DMS114 treated with DMSO at 0.1 percent for 48 hours (cell line): ENCODE results near the gene TXNRD3.
"Not testable (repeated sequence)": the region's sequence is repeated elsewhere in the genome, so short reads cannot be mapped to it uniquely, and the experiment has no call there.

Experiments used
- DNase-seq: peaks from one replicate; lab custom pipeline; 2025; ENCODE audit not compliant: unreplicated experiment; lab: John Stamatoyannopoulos, UW

The TXNRD3 gene

DNA sequence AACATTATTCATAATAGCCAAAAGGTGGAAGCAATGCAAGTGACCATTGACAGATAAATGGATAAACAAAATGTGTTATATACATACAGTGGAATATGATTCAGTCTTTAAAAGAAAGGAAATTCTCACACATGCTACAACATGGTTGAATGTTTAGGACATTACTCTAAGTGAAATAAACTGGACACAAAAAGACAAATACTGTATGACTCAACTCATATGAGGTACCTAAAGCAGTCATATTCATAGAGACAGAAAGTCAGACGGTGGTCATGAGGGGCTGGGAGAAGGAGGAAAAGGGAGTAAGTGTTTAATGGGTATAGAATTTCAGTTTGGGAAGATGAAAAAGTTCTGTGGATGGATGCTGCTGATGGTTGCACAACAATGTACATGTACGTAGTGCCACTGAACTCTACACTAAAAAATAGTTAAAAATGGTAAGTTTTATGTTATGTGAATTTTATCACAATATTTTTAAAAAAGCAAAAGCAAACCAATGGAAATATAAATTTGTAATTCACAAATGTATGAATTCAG, 5.3 kb downstream of the TXNRD3 start:
- DNase-seq = no peak

GRCh38 chr3:126646674-126647073, 8.2 kb downstream of the TXNRD3 start:
- DNase-seq = no peak

GRCh38 chr3:126644615-126645014, 10.3 kb downstream of the TXNRD3 start:
- no peak for DNase-seq

GRCh38 chr3:126638790-126639189, 16.1 kb downstream of the TXNRD3 start:
- DNase-seq = no peak

DNA sequence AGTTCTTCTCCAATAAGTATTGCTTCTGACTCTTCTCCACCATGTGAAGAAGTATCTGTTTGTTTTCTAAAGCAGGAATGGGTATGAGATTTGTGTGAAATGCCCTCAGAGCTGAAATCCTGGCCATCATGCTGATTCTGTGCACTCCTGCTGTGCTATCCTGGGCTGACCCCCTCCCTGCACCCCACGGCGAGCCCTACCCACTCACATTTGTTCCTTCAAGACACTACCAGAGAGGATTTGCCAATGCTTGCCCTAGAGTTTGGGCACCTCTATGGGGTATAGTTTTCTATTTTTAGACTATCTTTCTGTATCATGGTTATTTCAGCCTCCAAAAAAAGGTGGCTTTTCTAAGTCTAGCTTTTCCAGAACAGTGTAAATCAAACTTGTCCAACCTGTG, 18.5 kb downstream of the TXNRD3 start:
- no peak for DNase-seq

- no peak for DNase-seq
These were observed 20.1 kb downstream of the TXNRD3 start for GRCh38 chr3:126634803-126635202.

DNA sequence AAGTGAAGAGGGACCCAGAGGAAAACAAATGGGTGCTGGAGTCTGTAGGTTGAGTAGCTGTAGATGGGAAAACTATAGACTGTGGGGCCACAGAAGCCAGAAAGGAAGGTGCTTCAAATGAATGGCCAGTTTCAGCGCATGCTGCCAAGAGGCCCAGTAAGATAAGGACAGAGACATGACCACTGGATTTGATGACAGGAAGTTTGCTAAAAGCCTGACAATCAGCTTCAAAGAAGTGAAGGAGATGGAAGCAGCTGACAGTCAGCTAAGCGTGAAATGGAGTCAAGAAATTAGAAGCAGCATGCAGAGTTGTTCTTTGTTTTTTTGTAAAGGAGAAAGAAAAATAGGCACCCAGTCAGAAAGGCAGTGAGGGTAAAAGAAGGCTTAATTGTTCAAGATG, 24.9 kb downstream of the TXNRD3 start:
- DNase-seq = no peak

- not testable (repeated sequence) for DNase-seq
These were observed 29.2 kb downstream of the TXNRD3 start for GRCh38 chr3:126625735-126626134.

DNA sequence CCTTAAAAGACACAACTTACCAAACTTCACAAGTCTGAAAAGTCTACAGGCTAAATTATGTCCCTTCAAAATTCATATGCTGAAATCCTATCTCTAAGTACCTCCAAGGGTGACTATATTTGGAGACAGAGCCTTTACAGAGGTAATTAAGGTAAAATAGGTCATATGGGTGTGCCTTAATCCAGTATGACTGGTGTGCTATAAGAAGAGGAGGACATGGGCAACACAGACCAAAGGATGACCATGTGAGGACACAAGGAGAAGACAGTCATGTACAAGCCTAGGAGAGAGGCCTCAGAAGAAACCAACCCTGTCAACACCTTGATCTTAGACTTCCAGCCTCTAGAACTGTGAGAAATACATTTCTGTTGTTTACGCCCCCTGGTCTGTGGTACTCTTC, 32.2 kb downstream of the TXNRD3 start:
- DNase-seq = no peak

DNA sequence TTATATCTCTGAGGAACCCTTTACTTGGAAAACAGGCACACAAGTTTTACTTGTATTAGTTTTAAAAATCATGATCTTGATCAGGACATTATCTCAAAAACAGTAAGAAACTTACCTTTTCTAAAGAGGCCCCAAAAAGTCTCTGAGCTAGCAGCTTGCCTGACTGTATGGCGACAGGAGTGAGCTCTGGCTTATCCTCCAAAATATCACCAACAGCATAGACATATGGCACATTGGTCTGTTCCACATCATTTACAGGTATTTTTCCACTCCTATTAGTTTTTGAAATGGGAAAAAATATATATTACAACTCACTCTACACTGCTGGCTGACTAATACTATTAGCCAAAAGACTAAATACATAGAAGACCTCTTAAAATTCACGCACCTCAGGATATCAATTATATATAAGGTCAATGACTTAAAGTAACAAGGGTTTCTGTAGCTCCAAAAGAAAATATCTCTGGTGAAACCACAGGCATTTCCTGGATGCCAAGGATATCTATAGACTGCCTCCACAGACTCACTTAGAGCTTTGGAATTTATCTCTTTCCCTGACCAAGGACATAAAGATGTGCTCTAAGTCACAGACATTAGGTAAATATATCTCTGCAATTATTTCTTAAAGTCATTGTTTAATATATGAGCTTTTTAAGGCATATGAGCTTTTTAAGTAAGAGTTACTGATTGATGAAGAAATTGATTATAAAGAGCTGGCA, 33.1 kb downstream of the TXNRD3 start:
- no peak for DNase-seq

GRCh38 chr3:126621171-126621570, 33.8 kb downstream of the TXNRD3 start:
- no peak for DNase-seq

DNA sequence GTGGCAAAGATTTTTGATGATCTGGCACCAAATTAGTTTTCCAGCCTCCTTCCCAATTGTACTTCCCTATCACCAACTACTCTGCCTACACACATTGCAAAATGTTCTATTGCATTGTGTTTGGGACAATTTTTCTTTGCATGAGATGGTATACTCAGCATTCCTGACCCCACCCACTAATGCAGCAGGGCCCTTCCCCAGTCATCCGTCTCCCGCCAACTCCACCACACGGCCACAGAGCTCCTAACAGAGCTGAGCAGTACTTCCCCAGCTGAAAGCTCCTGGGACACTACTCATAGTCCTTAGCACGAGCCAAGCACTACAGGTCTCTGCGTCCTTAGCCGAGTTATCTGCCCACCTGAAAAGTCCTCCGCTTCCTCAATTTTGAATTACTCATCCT, 34.2 kb downstream of the TXNRD3 start:
- DNase-seq = no peak

- DNase-seq = no peak
These were observed 36.2 kb downstream of the TXNRD3 start for GRCh38 chr3:126618760-126619159.

DNA sequence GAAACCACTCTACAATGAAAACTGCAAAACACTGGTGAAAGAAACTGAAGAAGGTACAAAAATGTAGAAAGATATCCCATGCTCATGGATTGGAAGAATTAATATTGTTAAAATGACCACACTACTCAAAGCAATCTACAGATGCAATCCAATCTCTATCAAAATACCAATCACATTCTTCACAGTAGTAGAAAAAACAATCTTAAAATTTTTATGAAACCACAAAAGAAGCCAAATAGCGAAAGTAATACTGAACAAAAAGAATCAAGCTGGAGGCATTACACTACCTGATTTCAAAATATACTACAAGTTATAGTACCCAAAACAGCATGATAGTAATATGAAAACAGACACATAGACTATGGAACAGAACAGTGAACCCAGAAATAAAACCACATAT, 36.9 kb downstream of the TXNRD3 start:
- no peak for DNase-seq

GRCh38 chr3:126617571-126617970, 37.4 kb downstream of the TXNRD3 start:
- no peak for DNase-seq

DNA sequence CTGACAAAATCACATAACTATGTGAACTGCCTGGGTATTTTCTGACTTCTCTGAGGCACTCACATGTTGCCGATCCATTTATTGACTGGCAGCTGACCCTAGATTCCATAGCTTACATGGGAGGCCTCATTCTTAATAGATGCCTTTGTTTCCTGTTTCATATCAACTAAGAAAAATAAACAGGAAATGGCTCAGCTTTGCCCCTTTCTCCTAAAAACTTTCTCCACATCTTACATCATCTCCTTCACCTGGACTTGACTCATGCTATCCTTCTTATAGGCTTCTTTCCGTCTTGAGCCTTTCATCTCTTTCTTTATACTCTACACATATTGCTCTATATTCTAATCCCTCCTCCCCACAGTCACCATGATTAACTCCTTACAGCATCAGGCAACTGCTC, 38.0 kb downstream of the TXNRD3 start:
- DNase-seq = no peak

DNA sequence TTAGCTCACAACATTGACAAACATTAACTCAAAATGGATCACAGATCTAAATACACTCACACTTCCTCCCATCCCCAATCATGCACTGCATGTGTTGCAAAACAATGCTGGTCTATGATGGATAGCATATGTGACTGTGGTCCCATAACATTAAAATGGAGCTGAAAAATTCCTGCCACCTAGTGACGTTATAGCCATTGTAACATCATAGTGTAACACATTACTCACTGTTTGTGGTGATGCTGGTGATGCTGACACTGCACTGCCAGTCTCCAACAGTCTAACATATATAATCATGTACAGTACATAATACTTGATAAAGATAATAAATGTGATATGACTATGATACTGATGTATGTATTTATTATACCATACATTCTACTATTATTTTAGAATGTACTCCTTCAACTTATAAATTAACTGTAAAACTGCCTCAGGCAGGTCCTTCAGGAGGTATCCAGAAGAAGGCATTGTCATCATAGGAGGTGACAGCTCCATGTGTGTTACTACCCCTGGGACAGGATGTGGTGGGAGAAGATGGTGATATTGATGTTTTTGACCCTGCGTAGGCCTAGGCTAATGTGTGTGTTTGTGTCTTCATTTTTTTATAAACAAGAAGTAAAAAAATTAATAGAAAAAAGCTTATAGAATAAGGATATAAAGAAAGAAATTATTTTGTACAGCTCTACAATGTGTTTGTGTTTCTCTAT, 41.3 kb downstream of the TXNRD3 start:
- no peak for DNase-seq

DNA sequence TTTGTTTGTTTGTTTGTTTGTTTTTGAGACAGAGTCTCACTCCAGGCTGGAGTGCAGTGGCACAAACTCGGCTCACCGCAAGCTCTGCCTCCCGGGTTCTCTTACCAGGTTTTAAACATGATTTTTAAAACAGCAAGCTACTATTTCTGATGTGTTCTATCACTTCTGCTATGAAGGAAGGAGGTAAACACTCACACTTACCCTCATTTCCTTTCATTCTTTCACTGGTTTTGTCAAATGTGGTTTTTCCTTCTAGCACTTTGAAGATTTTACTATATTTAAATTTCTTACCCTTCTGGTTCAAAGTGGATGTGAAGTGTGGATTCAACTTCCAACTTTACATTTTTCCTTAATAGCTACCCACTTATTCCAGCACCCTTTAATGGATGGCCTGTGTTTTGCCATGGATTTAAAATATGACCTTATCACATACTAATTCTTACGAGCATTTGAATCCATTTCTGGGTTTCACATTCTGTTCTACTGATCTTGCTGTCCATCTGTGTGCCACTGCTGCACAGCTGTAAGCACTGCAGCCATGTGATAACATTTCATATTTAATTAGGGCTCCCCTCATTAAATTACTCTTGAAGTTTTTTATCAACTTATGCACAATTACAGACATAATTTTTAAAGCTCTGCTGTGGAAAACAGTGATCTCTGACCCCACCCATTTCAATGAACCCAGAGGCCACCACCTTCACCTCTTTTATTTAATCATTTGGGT, 42.3 kb downstream of the TXNRD3 start:
- DNase-seq = no peak

DNA sequence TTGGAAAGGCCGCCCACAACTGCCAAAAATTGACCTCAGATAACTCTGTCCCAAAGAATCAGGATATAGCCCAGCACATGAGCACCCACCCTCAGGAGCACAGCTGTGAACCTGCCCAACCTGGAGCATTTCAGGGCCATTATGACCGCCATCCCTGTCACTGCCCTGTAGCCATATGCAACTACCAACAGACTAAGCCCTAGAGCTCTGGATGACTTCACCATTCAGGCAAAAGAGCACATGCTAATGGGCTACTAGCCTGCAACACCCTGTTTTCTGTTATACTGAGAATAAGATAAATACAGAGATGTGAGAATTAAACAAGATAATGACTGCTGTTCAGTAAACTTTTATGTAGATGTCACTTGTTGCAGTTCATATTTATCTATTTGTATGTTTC, 45.0 kb downstream of the TXNRD3 start:
- DNase-seq = no peak

GRCh38 chr3:126607214-126607908, 47.6 kb downstream of the TXNRD3 start:
- DNase-seq = no peak

- DNase-seq = no peak
These were observed 48.9 kb downstream of the TXNRD3 start for GRCh38 chr3:126606001-126606400.
